Measurements from ENCODE around the gene PEX26. TPM values are rescaled to one million over a fixed set of nuclear protein-coding genes. Genes with fewer than 3 reads are reported as not detected.

The PEX26 gene
- total RNA-seq, 1 donor from 2014 or later: 50.1 TPM

DNA sequence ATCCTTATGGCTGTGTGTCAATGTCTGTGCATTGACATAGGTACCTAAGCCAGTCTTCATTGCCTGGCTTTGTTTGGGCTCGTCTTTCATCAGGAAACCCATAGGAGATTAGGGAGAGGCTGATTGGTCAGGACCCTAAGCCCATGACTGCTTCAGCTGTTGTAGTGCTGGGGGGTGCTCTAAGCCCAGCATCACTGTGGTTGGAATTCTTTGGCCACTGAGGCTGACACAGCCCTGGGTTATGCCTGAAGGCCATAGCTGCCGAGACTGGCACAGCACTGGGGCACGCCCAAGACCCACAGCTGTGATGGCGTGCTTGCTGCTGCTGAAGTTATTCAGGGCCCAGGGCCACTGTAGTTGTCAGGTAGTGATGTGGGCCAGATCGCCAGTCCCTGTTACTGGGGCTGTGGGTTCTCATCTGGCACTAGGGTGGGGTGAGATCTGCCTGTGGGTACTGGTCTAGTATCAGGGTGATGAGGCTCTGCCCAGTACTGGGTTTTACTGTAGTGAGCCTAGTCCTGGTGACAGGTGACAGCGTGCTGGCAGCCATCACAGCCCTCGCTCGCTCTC lies 77.1 kb downstream of the PEX26 start:
- peaks cover 7% of the 10 kb centered on the region for H3K27me3 Mint-ChIP-seq
- no peaks in the 10 kb centered on the region for H3K9me3 Mint-ChIP-seq (ENCODE audit: low read depth)
- no peak overlapping the region for H3K27ac Mint-ChIP-seq

More for the DNA sequence above, 77.1 kb downstream of the PEX26 start:
- Mint-ChIP-seq H3K4me1 (ENCODE audit: low read depth) (peaks cover 2% of the 10 kb centered on the region), H3K4me3 (ENCODE audit: low read depth) (no peak overlapping the region), H3K36me3 (ENCODE audit: insufficient read depth) (no peaks in the 10 kb centered on the region)
- TF ChIP-seq, protein P1, sequence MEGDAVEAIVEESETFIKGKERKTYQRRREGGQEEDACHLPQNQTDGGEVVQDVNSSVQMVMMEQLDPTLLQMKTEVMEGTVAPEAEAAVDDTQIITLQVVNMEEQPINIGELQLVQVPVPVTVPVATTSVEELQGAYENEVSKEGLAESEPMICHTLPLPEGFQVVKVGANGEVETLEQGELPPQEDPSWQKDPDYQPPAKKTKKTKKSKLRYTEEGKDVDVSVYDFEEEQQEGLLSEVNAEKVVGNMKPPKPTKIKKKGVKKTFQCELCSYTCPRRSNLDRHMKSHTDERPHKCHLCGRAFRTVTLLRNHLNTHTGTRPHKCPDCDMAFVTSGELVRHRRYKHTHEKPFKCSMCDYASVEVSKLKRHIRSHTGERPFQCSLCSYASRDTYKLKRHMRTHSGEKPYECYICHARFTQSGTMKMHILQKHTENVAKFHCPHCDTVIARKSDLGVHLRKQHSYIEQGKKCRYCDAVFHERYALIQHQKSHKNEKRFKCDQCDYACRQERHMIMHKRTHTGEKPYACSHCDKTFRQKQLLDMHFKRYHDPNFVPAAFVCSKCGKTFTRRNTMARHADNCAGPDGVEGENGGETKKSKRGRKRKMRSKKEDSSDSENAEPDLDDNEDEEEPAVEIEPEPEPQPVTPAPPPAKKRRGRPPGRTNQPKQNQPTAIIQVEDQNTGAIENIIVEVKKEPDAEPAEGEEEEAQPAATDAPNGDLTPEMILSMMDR (IDR thresholded peaks at IDR 0.05; ENCODE audit: unreplicated experiment): no peak
- DNase-seq (ENCODE audit: low spot score, unreplicated experiment): no peak

Other genes with a start within 250 kb of the PEX26 start
- 54.8 and 59.9 TPM in 2 replicates for gene MICAL3, start 53.4 kb upstream of the PEX26 start, total RNA-seq
- 2.4 and 3.2 TPM in 2 replicates for gene TUBA8, start 32.8 kb downstream of the PEX26 start, total RNA-seq
- gene USP18, start 72.2 kb downstream of the PEX26 start, total RNA-seq: 4.0 and 4.5 TPM in 2 replicates